Liver (tissue), 9 donors: ENCODE results near the gene IL17A. TPM values are rescaled to one million over a fixed set of nuclear protein-coding genes. Genes with fewer than 3 reads are reported as not detected.

Experiments
- DNase-seq: peaks from one replicate; pipeline ENCODE4 v3.0.0-alpha.2; 2017; ENCODE audit warnings: low spot score
- H3K27ac ChIP-seq, 2 donors: one replicate each; pipeline ENCODE4 v1.7.0; 2013; ENCODE audit warnings: inconsistent platforms in 2 of 2, low read length in 2 of 2, control low read depth in 1 of 2, low read depth in 1 of 2, mild to moderate bottlenecking in 1 of 2
- H3K27me3 ChIP-seq, 4 donors: one replicate each; pipeline versions ENCODE4 v1.6.1 to v1.7.0; 2013; ENCODE audit warnings: low read length in 3 of 4, inconsistent platforms in 1 of 4, mild to moderate bottlenecking in 1 of 4, moderate library complexity in 1 of 4; ENCODE audit not compliant: control insufficient read depth in 4 of 4, insufficient read depth in 4 of 4
- H3K36me3 ChIP-seq, 4 donors: one replicate each; pipeline versions ENCODE4 v1.6.1 to v1.7.0; 2013; ENCODE audit warnings: low read length in 3 of 4, mild to moderate bottlenecking in 3 of 4, low read depth in 1 of 4, moderate library complexity in 1 of 4; ENCODE audit not compliant: control insufficient read depth in 4 of 4, insufficient read depth in 3 of 4
- H3K4me1 ChIP-seq, 4 donors: one replicate each; pipeline versions ENCODE4 v1.6.1 to v1.7.0; 2013; ENCODE audit warnings: low read length in 3 of 4, mild to moderate bottlenecking in 3 of 4, moderate library complexity in 1 of 4; ENCODE audit not compliant: control insufficient read depth in 4 of 4, insufficient read depth in 4 of 4
- H3K4me3 ChIP-seq, 3 donors: one replicate each; pipeline versions ENCODE4 v1.6.1 to v1.7.0; 2013; ENCODE audit warnings: low read length in 3 of 3, control low read depth in 1 of 3, low read depth in 1 of 3, mild to moderate bottlenecking in 1 of 3
- H3K9ac ChIP-seq, 2 donors: one replicate each; pipeline ENCODE4 v1.7.0; 2013; ENCODE audit warnings: low read length in 2 of 2, mild to moderate bottlenecking in 2 of 2, moderate library complexity in 2 of 2, control low read depth in 1 of 2, low read depth in 1 of 2
- H3K9me3 ChIP-seq, 4 donors: one replicate each; pipeline versions ENCODE4 v1.6.1 to v1.7.0; 2013; ENCODE audit warnings: low read length in 3 of 4; ENCODE audit not compliant: control insufficient read depth in 4 of 4
- EGR1 ChIP-seq, 2 donors: IDR thresholded peaks; 2 replicates each; pipeline ENCODE4 v1.6.1; 2016 to 2018; ENCODE audit warnings: antibody characterized with exemption in 2 of 2, low read depth in 2 of 2
- FOXA1 ChIP-seq: IDR thresholded peaks from 2 replicates; pipeline ENCODE4 v1.6.1; 2016; ENCODE audit warnings: antibody characterized with exemption
- FOXA2 ChIP-seq: IDR thresholded peaks from 2 replicates; pipeline ENCODE4 v1.6.1; 2016; ENCODE audit warnings: antibody characterized with exemption
- GABPA ChIP-seq, 2 donors: IDR thresholded peaks in 1 of 2; conservative IDR thresholded peaks in 1 of 2; 2 replicates each; pipeline ENCODE4 v1.6.1; 2016; ENCODE audit warnings: antibody characterized with exemption in 2 of 2, mild to moderate bottlenecking in 1 of 2, moderate library complexity in 1 of 2
- HNF4A ChIP-seq, 2 donors: conservative IDR thresholded peaks; 2 replicates each; pipeline ENCODE4 v1.6.1; 2016; ENCODE audit warnings: antibody characterized with exemption in 2 of 2, mild to moderate bottlenecking in 2 of 2
- HNF4G ChIP-seq: IDR thresholded peaks from 2 replicates; pipeline ENCODE4 v1.6.1; 2016; ENCODE audit warnings: antibody characterized with exemption
- JUND ChIP-seq, 2 donors: IDR thresholded peaks; 2 replicates each; pipeline ENCODE4 v1.6.1; 2016; ENCODE audit warnings: antibody characterized with exemption in 2 of 2
- NR2F2 ChIP-seq: IDR thresholded peaks from 2 replicates; pipeline ENCODE4 v1.6.1; 2016; ENCODE audit warnings: antibody characterized with exemption
- RAD21 ChIP-seq, 2 donors: IDR thresholded peaks; 2 replicates each; pipeline ENCODE4 v1.6.1; 2016; ENCODE audit warnings: antibody characterized with exemption in 2 of 2, mild to moderate bottlenecking in 2 of 2
- RXRA ChIP-seq, 2 donors: IDR thresholded peaks; 2 replicates each; pipeline ENCODE4 v1.6.1; 2017 to 2018; ENCODE audit warnings: antibody characterized with exemption in 2 of 2, mild to moderate bottlenecking in 1 of 2
- SP1 ChIP-seq: IDR thresholded peaks from 2 replicates; pipeline ENCODE4 v1.6.1; 2018; ENCODE audit warnings: antibody characterized with exemption, mild to moderate bottlenecking
- TAF1 ChIP-seq: conservative IDR thresholded peaks from 2 replicates; pipeline ENCODE4 v1.6.1; 2016; ENCODE audit warnings: antibody characterized with exemption, mild to moderate bottlenecking
- whole genome bisulfite sequencing: extraction: QIAGEN DNeasy Blood & Tissue Kit; methylation state at CpG from one replicate; pipeline ENCODE4 v1.1.7; 2013; 5-methylcytosine and 5-hydroxymethylcytosine counted together
- polyA plus RNA-seq, 2 donors: library from polyadenylated mRNA; stranded (reverse) in 1 of 2; unstranded in 1 of 2; fragments of 200-250 nt in 1 of 2; fragments of >200 nt in 1 of 2; fragmentation: Nextera tagmentation in 1 of 2; extraction: Ambion mirVana in 1 of 2; gene quantifications; one replicate each; pipeline versions ENCODE4 v1.2.1 to v1.2.3, GENCODE V29; 2013 to 2015
- total RNA-seq, 2 donors: library from RNA; depleted of rRNA; stranded (reverse); fragments of >200 nt; gene quantifications; one replicate each; pipeline ENCODE4 v1.2.3, GENCODE V29; 2014
- TF ChIP-seq, protein P1 (sequence below): IDR thresholded peaks from 2 replicates; pipeline ENCODE4 v1.6.1; 2016; ENCODE audit warnings: antibody characterized with exemption
- TF ChIP-seq, protein P2 (sequence below): IDR thresholded peaks from 2 replicates; pipeline ENCODE4 v1.6.1; 2016; ENCODE audit warnings: antibody characterized with exemption, mild to moderate bottlenecking
- TF ChIP-seq, protein P3 (sequence below): IDR thresholded peaks from 2 replicates; pipeline ENCODE4 v1.6.1; 2016; ENCODE audit warnings: antibody characterized with exemption
- TF ChIP-seq, protein P4 (sequence below): fragments of 150-350 bp; IDR thresholded peaks from 2 replicates; pipeline ENCODE4 v1.5.1; 2017; ENCODE audit warnings: improper control_type of control experiment, low read depth, low read length; ENCODE audit not compliant: missing input control
- donor health status: healthy.
- donor health status: healthy.
- donor health status: healthy.
- donor health status: healthy.
- donor health status: healthy.

IL17A gene
- total and polyA plus RNA-seq, 4 donors, result not detected

DNA sequence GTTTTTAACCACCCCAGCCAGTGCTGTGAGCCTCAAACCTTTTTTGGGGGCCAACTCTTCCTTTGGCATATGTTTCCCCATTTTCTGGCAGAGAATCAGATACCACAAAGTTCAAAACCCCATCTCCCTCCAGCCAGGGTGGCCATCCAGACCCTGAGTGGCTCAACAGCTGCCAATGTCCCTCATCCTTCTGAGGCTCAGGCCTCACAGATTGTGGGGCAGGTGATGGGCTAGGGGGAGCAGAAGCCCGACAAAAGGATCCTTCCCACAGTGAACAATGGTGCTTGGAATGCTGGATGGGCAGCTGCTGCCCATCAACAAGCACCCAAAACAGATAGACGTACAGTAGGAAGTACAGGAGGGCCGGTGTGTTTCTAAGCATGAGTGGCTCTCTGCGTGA is 42.6 kb upstream of the IL17A start (continued):
- TF ChIP-seq, protein P1, sequence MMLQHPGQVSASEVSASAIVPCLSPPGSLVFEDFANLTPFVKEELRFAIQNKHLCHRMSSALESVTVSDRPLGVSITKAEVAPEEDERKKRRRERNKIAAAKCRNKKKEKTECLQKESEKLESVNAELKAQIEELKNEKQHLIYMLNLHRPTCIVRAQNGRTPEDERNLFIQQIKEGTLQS, result no peak

DNA sequence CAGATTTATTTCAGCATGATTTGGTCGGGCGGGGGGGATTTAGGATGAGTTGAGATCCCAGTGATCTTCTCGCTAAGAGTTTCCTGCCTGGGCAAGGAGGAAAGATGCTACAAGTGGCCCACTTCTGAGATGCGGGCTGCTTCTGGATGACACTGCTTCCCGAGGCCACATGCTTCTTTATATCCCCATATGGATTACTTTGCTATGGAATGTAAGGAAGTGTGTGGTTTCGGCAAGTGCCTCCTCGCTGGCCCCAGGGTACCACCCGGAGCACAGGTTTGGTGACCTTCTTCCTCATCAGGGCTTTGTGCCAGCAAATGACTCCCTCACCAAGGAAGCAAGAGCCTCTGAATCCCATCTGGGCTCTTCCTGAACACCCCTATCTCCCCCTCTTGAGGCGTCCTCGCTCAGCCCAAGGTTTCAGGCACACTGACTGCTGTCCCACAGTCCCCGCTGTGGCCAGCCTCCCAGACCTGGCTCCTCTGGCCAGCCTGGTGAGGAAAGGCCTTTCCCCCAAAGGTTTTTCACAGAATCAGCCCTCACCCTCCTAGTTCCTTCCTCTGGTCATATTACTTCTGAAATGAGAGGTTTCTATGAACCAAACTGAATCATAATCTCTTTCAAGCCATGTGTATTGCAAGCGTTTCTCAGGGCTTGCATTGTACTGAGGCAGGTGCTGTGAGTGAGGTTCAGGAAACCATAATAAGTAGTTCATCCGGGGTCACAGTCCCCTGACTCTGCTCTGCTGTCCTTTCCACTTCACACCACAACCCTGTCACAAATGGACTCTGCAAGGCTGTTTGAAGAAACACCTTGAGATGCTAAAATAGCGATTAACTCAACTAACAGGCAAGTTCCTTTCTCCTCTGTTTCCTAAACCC is 41.7 kb upstream of the IL17A start:
- DNase-seq, result no peak
- H3K27ac ChIP-seq, result no peak overlapping the region
- H3K4me3 ChIP-seq, result no peak overlapping the region
- H3K9ac ChIP-seq, result no peak overlapping the region
- H3K27me3 ChIP-seq, result no peaks in the 10 kb centered on the region
- no peaks in the 10 kb centered on the region for H3K36me3 ChIP-seq
- TF ChIP-seq HNF4A (conservative IDR thresholded peaks at IDR 0.05) (no peak), JUND (IDR thresholded peaks at IDR 0.05) (no peak), EGR1 (IDR thresholded peaks at IDR 0.05; ENCODE audit: low read depth in 2 of 2) (no peak)
- WGBS, result 91% methylated on average over 14 of the region's 14 CpGs
- H3K9me3 ChIP-seq, result no peaks in the 10 kb centered on the region
- H3K4me1 ChIP-seq, result peaks cover 0 to 6% (median 0%) of the 10 kb centered on the region in 4 donors

DNA sequence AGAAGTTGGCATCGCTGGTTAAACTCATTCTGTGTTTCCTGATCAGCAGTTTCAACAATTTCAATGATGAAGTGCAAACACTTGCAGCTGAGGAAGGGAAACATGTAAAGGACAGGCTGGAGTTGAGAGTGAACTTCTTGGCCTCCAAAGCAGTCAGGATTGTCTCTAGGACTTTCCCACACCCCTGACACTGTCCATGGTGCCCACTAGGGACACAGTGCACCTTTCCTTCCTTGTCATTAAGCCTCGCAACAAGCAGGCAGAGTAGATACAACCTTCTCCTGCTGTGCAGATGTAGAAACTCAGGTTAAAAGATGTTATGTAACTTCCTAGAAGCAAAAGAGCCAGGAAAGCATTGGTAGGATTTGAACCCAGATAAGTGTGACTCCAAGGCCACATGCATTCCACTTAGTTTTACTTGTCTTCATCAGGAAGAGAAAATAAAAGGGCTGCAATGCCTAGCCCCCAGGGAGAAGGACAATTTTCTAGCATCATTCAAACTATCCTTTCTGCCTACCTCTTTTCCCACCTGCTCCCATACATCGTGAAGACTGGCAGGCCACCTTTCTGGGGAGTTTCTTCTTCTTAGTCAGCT is 39.2 kb upstream of the IL17A start:
- H3K4me1 ChIP-seq, result peaks cover 0 to 4% (median 0%) of the 10 kb centered on the region in 4 donors
- no peak overlapping the region for H3K27ac ChIP-seq
- H3K9ac ChIP-seq, result no peak overlapping the region
- no peak overlapping the region for H3K4me3 ChIP-seq
- no peak for DNase-seq
- no peaks in the 10 kb centered on the region for H3K36me3 ChIP-seq
- no peak for TF ChIP-seq RAD21 (IDR thresholded peaks at IDR 0.05)
- no peak for TF ChIP-seq HNF4A (conservative IDR thresholded peaks at IDR 0.05)
- no peak for TF ChIP-seq EGR1 (IDR thresholded peaks at IDR 0.05; ENCODE audit: low read depth in 2 of 2)
- H3K9me3 ChIP-seq, result no peaks in the 10 kb centered on the region
- 83% methylated on average over 3 of the region's 3 CpGs for WGBS
- H3K27me3 ChIP-seq, result no peaks in the 10 kb centered on the region

DNA sequence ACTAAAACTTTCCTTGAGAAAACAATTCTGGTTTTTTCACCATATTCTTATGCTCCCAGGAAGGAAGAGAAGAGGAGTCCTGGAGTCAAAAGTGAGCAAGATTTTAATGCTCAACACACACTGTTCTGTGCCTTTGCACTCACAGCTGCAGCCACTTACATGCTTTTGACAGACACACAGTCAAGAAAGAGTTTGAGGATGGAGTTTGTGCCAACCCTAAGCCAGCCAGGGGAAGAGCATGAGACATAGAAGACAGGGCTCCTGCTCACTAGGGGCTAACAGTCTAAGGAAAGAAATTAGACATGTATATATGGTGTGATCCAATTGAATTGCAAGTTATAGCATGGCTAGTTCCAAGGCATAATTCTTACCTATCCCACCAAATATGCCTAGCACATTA is 37.1 kb upstream of the IL17A start:
- H3K4me1 ChIP-seq, result peaks cover 0 to 4% (median 0%) of the 10 kb centered on the region in 4 donors
- H3K9me3 ChIP-seq, result no peaks in the 10 kb centered on the region
- no peak overlapping the region for H3K4me3 ChIP-seq
- DNase-seq, result no peak
- TF ChIP-seq SP1 (no peak), RXRA (IDR thresholded peaks at IDR 0.05) (no peak), HNF4A (conservative IDR thresholded peaks at IDR 0.05) (no peak), EGR1 (IDR thresholded peaks at IDR 0.05; ENCODE audit: low read depth in 2 of 2) (no peak), FOXA1 (no peak), NR2F2 (no peak), TAF1 (no peak), JUND (IDR thresholded peaks at IDR 0.05) (no peak), GABPA (IDR thresholded peaks at IDR 0.05 in 1 of 2, conservative IDR thresholded peaks at IDR 0.05 in 1 of 2) (no peak), RAD21 (IDR thresholded peaks at IDR 0.05) (no peak), HNF4G (no peak), FOXA2 (no peak)
- TF ChIP-seq, protein P2, sequence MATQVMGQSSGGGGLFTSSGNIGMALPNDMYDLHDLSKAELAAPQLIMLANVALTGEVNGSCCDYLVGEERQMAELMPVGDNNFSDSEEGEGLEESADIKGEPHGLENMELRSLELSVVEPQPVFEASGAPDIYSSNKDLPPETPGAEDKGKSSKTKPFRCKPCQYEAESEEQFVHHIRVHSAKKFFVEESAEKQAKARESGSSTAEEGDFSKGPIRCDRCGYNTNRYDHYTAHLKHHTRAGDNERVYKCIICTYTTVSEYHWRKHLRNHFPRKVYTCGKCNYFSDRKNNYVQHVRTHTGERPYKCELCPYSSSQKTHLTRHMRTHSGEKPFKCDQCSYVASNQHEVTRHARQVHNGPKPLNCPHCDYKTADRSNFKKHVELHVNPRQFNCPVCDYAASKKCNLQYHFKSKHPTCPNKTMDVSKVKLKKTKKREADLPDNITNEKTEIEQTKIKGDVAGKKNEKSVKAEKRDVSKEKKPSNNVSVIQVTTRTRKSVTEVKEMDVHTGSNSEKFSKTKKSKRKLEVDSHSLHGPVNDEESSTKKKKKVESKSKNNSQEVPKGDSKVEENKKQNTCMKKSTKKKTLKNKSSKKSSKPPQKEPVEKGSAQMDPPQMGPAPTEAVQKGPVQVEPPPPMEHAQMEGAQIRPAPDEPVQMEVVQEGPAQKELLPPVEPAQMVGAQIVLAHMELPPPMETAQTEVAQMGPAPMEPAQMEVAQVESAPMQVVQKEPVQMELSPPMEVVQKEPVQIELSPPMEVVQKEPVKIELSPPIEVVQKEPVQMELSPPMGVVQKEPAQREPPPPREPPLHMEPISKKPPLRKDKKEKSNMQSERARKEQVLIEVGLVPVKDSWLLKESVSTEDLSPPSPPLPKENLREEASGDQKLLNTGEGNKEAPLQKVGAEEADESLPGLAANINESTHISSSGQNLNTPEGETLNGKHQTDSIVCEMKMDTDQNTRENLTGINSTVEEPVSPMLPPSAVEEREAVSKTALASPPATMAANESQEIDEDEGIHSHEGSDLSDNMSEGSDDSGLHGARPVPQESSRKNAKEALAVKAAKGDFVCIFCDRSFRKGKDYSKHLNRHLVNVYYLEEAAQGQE, result no peak
- TF ChIP-seq, protein P3, sequence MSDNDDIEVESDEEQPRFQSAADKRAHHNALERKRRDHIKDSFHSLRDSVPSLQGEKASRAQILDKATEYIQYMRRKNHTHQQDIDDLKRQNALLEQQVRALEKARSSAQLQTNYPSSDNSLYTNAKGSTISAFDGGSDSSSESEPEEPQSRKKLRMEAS, result no peak
- TF ChIP-seq, protein P4, sequence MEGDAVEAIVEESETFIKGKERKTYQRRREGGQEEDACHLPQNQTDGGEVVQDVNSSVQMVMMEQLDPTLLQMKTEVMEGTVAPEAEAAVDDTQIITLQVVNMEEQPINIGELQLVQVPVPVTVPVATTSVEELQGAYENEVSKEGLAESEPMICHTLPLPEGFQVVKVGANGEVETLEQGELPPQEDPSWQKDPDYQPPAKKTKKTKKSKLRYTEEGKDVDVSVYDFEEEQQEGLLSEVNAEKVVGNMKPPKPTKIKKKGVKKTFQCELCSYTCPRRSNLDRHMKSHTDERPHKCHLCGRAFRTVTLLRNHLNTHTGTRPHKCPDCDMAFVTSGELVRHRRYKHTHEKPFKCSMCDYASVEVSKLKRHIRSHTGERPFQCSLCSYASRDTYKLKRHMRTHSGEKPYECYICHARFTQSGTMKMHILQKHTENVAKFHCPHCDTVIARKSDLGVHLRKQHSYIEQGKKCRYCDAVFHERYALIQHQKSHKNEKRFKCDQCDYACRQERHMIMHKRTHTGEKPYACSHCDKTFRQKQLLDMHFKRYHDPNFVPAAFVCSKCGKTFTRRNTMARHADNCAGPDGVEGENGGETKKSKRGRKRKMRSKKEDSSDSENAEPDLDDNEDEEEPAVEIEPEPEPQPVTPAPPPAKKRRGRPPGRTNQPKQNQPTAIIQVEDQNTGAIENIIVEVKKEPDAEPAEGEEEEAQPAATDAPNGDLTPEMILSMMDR, result no peak
- TF ChIP-seq, protein P1, result no peak
- H3K36me3 ChIP-seq, result no peaks in the 10 kb centered on the region
- no peaks in the 10 kb centered on the region for H3K27me3 ChIP-seq
- no peak overlapping the region for H3K27ac ChIP-seq
- H3K9ac ChIP-seq, result no peak overlapping the region
